HepG2 (cell line): ENCODE data around the gene AFAP1. TPM values are rescaled to one million over a fixed set of nuclear protein-coding genes. Genes with fewer than 3 reads are reported as not detected.

Experiments
- ATAC-seq: fragments of 200-7000 bp; cut with Tn5 transposase; 3 replicates; pipeline ENCODE4 v1.9.1; 2020; ENCODE audit warnings: mild to moderate bottlenecking, moderate library complexity
- BruUV-seq: library from RNA; stranded (reverse); fragments of 400-500 nt; replicated peaks from 2 replicates; lab custom pipeline; 2021; lab: Mats Ljungman, UMichigan
- CTCF ChIA-PET: fragments of 300-600 bp; formaldehyde crosslinking; extraction: SDS; loops from one replicate; lab custom pipeline; 2021; ENCODE audit warnings: low total read pairs, inconsistent platforms, low intra/inter-chr PET ratio; lab: Yijun Ruan, JAX
- POLR2A ChIA-PET: fragments of 350-600 bp; sonication (Branson Sonifier 250); formaldehyde crosslinking; loops from one replicate; lab custom pipeline; 2020; ENCODE audit warnings: antibody characterized with exemption, inconsistent platforms; lab: Yijun Ruan, JAX
- DNase-seq: peaks from one replicate; pipeline ENCODE4 v3.0.0-alpha.2; 2015; ENCODE audit warnings: low spot score
- FAIRE-seq: peaks from 3 replicates; lab custom pipeline; 2011; peaks lifted over from hg19 to GRCh38; lab: Jason Lieb, UNC
- H2AFZ ChIP-seq: one replicate; pipeline ENCODE4 v1.6.1; 2011; ENCODE audit warnings: low read length, inconsistent platforms
- H3K27ac ChIP-seq: fragments of 300-600 bp; 3 replicates; pipeline ENCODE4 v1.8.0; 2011; ENCODE audit warnings: mixed run types, mild to moderate bottlenecking, mixed read lengths, low read length, inconsistent platforms; ENCODE audit not compliant: insufficient read depth; ENCODE audit errors: extremely low read length
- H3K27me3 ChIP-seq, 2 experiments: fragments of 200-600 bp in 1 of 2; 2 replicates in 1 of 2; 3 replicates in 1 of 2; pipeline versions ENCODE4 v1.6.0 to v1.8.0; 2011; ENCODE audit warnings: low read length in 2 of 2, mild to moderate bottlenecking in 2 of 2, moderate library complexity in 2 of 2, inconsistent platforms in 1 of 2; ENCODE audit not compliant: insufficient read depth in 2 of 2, control insufficient read depth in 1 of 2
- H3K36me3 ChIP-seq, 2 experiments: fragments of 200-600 bp in 1 of 2; replicated peaks in 1 of 2; 2 replicates in 1 of 2; 3 replicates in 1 of 2; pipeline versions ENCODE4 v1.5.1 to v1.8.0; 2011; ENCODE audit warnings: low read length in 2 of 2, inconsistent platforms in 1 of 2; ENCODE audit not compliant: insufficient read depth in 2 of 2, control insufficient read depth in 1 of 2
- H3K4me1 ChIP-seq: 2 replicates; pipeline ENCODE4 v1.5.1; 2012; ENCODE audit warnings: low read length, inconsistent platforms; ENCODE audit not compliant: insufficient read depth
- H3K4me2 ChIP-seq: 2 replicates; pipeline ENCODE4 v1.6.0; 2011; ENCODE audit warnings: low read depth, low read length, inconsistent platforms
- H3K4me3 ChIP-seq, 3 experiments: fragments of 200-600 bp in 1 of 3; sonication (generic), shearing (Covaris generic) in 1 of 3; replicated peaks in 1 of 3; 2 replicates each; pipeline ENCODE4 v1.5.1; 2011 to 2016; ENCODE audit warnings: low read length in 3 of 3, inconsistent platforms in 2 of 3, low read depth in 2 of 3, mild to moderate bottlenecking in 2 of 3, control low read depth in 1 of 3, mixed read lengths in 1 of 3; ENCODE audit not compliant: insufficient read depth in 1 of 3
- H3K79me2 ChIP-seq: one replicate; pipeline ENCODE4 v1.6.1; 2011; ENCODE audit warnings: low read length, inconsistent platforms; ENCODE audit not compliant: insufficient read depth
- H3K9ac ChIP-seq: 2 replicates; pipeline ENCODE4 v1.6.0; 2011; ENCODE audit warnings: mild to moderate bottlenecking, low read depth, low read length, inconsistent platforms; ENCODE audit not compliant: insufficient read depth
- H3K9me3 ChIP-seq: 2 replicates; pipeline ENCODE4 v1.5.1; 2012; ENCODE audit warnings: mild to moderate bottlenecking, low read length
- H4K20me1 ChIP-seq: 2 replicates; pipeline ENCODE4 v1.6.0; 2011; ENCODE audit warnings: inconsistent platforms, mild to moderate bottlenecking, low read length, moderate library complexity; ENCODE audit not compliant: insufficient read depth
- CENPX ChIP-seq: sonication (generic); formaldehyde crosslinking; IDR thresholded peaks from 2 replicates; pipeline ENCODE4 v1.9.0; 2021; ENCODE audit warnings: mild to moderate bottlenecking, missing genetic modification reagents, moderate library complexity
- FIP1L1 ChIP-seq: fragments of 200-400 bp; formaldehyde crosslinking; IDR thresholded peaks from 2 replicates; pipeline ENCODE4 v1.6.1; 2018; ENCODE audit warnings: low read depth, mild to moderate bottlenecking, low read length, moderate library complexity, borderline replicate concordance; ENCODE audit not compliant: insufficient read depth
- FOSL2 ChIP-seq: sonication (generic); formaldehyde crosslinking; IDR thresholded peaks from 2 replicates; pipeline ENCODE4 v1.4.0; 2020; ENCODE audit warnings: missing genetic modification reagents
- HBP1 ChIP-seq: IDR thresholded peaks from 2 replicates; pipeline ENCODE4 v1.6.1; 2016; ENCODE audit warnings: low read depth, control low read depth
- MIER3 ChIP-seq: IDR thresholded peaks from 2 replicates; pipeline ENCODE4 v1.6.1; 2016; ENCODE audit warnings: missing compliant biosample characterization, borderline replicate concordance
- MXI1 ChIP-seq: IDR thresholded peaks from 3 replicates; pipeline ENCODE4 v1.6.1; 2012; ENCODE audit warnings: low read depth, low read length, inconsistent platforms, borderline replicate concordance
- NFATC3 ChIP-seq: sonication (generic); formaldehyde crosslinking; IDR thresholded peaks from 2 replicates; pipeline ENCODE4 v1.5.1; 2020; ENCODE audit warnings: mild to moderate bottlenecking, missing genetic modification reagents
- PLRG1 ChIP-seq: fragments of 450-650 bp; conservative IDR thresholded peaks from 2 replicates; pipeline ENCODE4 v1.6.1; 2016
- TEAD2 ChIP-seq: sonication (generic); formaldehyde crosslinking; IDR thresholded peaks from 2 replicates; pipeline ENCODE4 v1.9.0; 2021; ENCODE audit warnings: missing genetic modification reagents
- ZBTB37 ChIP-seq: sonication (generic); formaldehyde crosslinking; IDR thresholded peaks from 2 replicates; pipeline ENCODE4 v1.4.0; 2020; ENCODE audit warnings: mild to moderate bottlenecking, missing genetic modification reagents
- ZFP82 ChIP-seq: sonication (generic); formaldehyde crosslinking; IDR thresholded peaks from 2 replicates; pipeline ENCODE4 v1.5.1; 2020; ENCODE audit warnings: mild to moderate bottlenecking, missing genetic modification reagents, borderline replicate concordance
- ZNF10 ChIP-seq: sonication (generic); formaldehyde crosslinking; IDR thresholded peaks from 2 replicates; pipeline ENCODE4 v1.4.0; 2020; ENCODE audit warnings: mild to moderate bottlenecking, low read depth, missing genetic modification reagents, borderline replicate concordance
- ZNF138 ChIP-seq: sonication (generic); formaldehyde crosslinking; IDR thresholded peaks from 2 replicates; pipeline ENCODE4 v1.5.0; 2020; ENCODE audit warnings: mild to moderate bottlenecking, low read depth, missing genetic modification reagents
- ZNF143 ChIP-seq: sonication (generic); formaldehyde crosslinking; IDR thresholded peaks from 2 replicates; pipeline ENCODE4 v1.4.0; 2020; ENCODE audit warnings: missing genetic modification reagents
- ZNF280B ChIP-seq: sonication (generic); formaldehyde crosslinking; IDR thresholded peaks from 2 replicates; pipeline ENCODE4 v1.5.0; 2020; ENCODE audit warnings: missing genetic modification reagents, mild to moderate bottlenecking, borderline replicate concordance
- ZNF292 ChIP-seq: sonication (generic); formaldehyde crosslinking; IDR thresholded peaks from 2 replicates; pipeline ENCODE4 v1.8.1; 2022; ENCODE audit warnings: mild to moderate bottlenecking, low read depth, missing genetic modification reagents, borderline replicate concordance
- ZNF335 ChIP-seq: sonication (generic); formaldehyde crosslinking; IDR thresholded peaks from 2 replicates; pipeline ENCODE4 v1.4.0; 2020; ENCODE audit warnings: missing genetic modification reagents
- ZNF790 ChIP-seq: sonication (generic); formaldehyde crosslinking; IDR thresholded peaks from 2 replicates; pipeline ENCODE4 v1.8.0; 2022; ENCODE audit warnings: missing genetic modification reagents, mild to moderate bottlenecking, borderline replicate concordance
- ZSCAN25 ChIP-seq: sonication (generic); formaldehyde crosslinking; IDR thresholded peaks from 2 replicates; pipeline ENCODE4 v1.8.0; 2022; ENCODE audit warnings: mild to moderate bottlenecking, missing genetic modification reagents
- WGBS: methylation state at CpG from one replicate; pipeline ENCODE4 v1.1.6; 2017; ENCODE audit warnings: low lambda C conversion rate; 5-methylcytosine and 5-hydroxymethylcytosine counted together
- in situ Hi-C: cut with HindIII; loops from 2 replicates; pipeline ENCODE4 v1.10.0; 2017; ENCODE audit warnings: low pct_unique_long_range_greater_than_20kb; ENCODE audit not compliant: extremely low pct_ligation_motif_present
- intact Hi-C: fragments of 100-400 bp; cut with micrococcal nuclease; formaldehyde crosslinking; loops from one replicate; pipeline ENCODE4 v1.10.0; 2022; ENCODE audit not compliant: unreplicated experiment
- polyA plus RNA-seq, 8 experiments: library from polyadenylated mRNA; depleted of rRNA in 3 of 8; stranded (reverse) in 7 of 8; unstranded in 1 of 8; fragments of >200 nt; fragmentation: Illumina TruSeq in 4 of 8; extraction: Trizol in 4 of 8; gene quantifications; 2 replicates each; pipeline versions ENCODE4 v1.2.1 to v1.2.3, GENCODE V29; 2011 to 2016; ENCODE audit warnings: low read depth in 4 of 8, missing spikeins in 1 of 8, mixed read lengths in 1 of 8; ENCODE audit not compliant: insufficient read depth in 1 of 8
- total RNA-seq, 5 experiments: library from RNA; depleted of rRNA; stranded (reverse); fragments of >200 nt; fragmentation: Illumina TruSeq; extraction: Trizol; gene quantifications; 2 replicates each; pipeline ENCODE4 v1.2.3, GENCODE V29; 2016; ENCODE audit warnings: low read depth in 1 of 5

The AFAP1 gene
- total and polyA plus RNA-seq, 2 of the 13 experiments (the other 11 are each of a cell fraction or from before 2014, with no cell fraction given) = 2.5 TPM

GRCh38 chr4:7799736-7800135 is 139.9 kb downstream of the AFAP1 start:
- WGBS = 100% methylated on average over 5 of the region's 5 CpGs
- BruUV-seq = no TSS peak

More at GRCh38 chr4:7799736-7800135, 139.9 kb downstream of the AFAP1 start:
- no peaks in the 10 kb centered on the region for H3K27me3 ChIP-seq
- FAIRE-seq (no peak), DNase-seq (no peak), ATAC-seq (no peak)
- intact Hi-C loops = no loop called here
- H3K9ac ChIP-seq = no peak overlapping the region
- no peak overlapping the region for H3K27ac ChIP-seq
- ChIA-PET POLR2A (no interaction called here), CTCF (no interaction called here)
- in situ Hi-C loops = loop anchor here (5.0 kb wide), 3 partner anchors 32 to 188 kb away; no protein-coding TSS in a partner anchor
- no peaks in the 10 kb centered on the region for H4K20me1 ChIP-seq
- H2AFZ ChIP-seq = no peak overlapping the region
- H3K4me2 ChIP-seq = no peak overlapping the region
- TF ChIP-seq MXI1 = no peak
- no peak for TF ChIP-seq PLRG1
- no peak for TF ChIP-seq FOSL2
- TF ChIP-seq NFATC3 (CRISPR knock-in tag) = no peak
- TF ChIP-seq ZNF138 (CRISPR knock-in tag) = no peak
- TF ChIP-seq CENPX (CRISPR knock-in tag) = no peak
- TF ChIP-seq TEAD2 (CRISPR knock-in tag) = no peak
- TF ChIP-seq ZNF143 (CRISPR knock-in tag) = no peak
- TF ChIP-seq ZNF292 (CRISPR knock-in tag) = no peak
- no peak for TF ChIP-seq MIER3 (CRISPR knock-in tag)
- TF ChIP-seq HBP1 (CRISPR knock-in tag) = no peak
- TF ChIP-seq ZSCAN25 (CRISPR knock-in tag) = no peak
- no peak for TF ChIP-seq FIP1L1
- no peak for TF ChIP-seq ZFP82
- TF ChIP-seq ZBTB37 = no peak
- no peak for TF ChIP-seq ZNF790 (CRISPR knock-in tag)
- no peak for TF ChIP-seq ZNF335 (CRISPR knock-in tag)
- no peak for TF ChIP-seq ZNF280B (CRISPR knock-in tag)
- TF ChIP-seq ZNF10 (CRISPR knock-in tag) = no peak
- no peak overlapping the region for H3K4me3 ChIP-seq
- peaks cover 5 to 35% of the 10 kb centered on the region in 2 experiments; a peak in 3 of 5 replicates for H3K36me3 ChIP-seq
- H3K9me3 ChIP-seq = no peaks in the 10 kb centered on the region
- peaks cover 11% of the 10 kb centered on the region for H3K4me1 ChIP-seq
- no peaks in the 10 kb centered on the region for H3K79me2 ChIP-seq
